ELR (cell line): ENCODE measurements around the gene SLC16A8.
A peak's percentile ranks its signal among the peaks of the same experiment; 100 is the strongest.
"Not testable (repeated sequence)": the region's sequence is repeated elsewhere in the genome, so short reads cannot be mapped to it uniquely, and the experiment has no call there.

Experiments used
- DNase-seq: peaks from one replicate; pipeline ENCODE4 v3.0.0-alpha.2; 2015; ENCODE audit warnings: low read depth

Gene SLC16A8

GRCh38 chr22:38083931-38084631, at the start of gene SLC16A8:
SLC16A8 (minus strand) TSS chr22:38084184; CDS start chr22:38082873, 1,311 bp downstream.
- DNase-seq: no peak

- DNase-seq: no peak
These were observed 49.3 kb upstream of the SLC16A8 start for GRCh38 chr22:38133331-38133730.

GRCh38 chr22:38132794-38133193, 48.8 kb upstream of the SLC16A8 start:
- no peak for DNase-seq

- DNase-seq: no peak
These were observed 48.2 kb upstream of the SLC16A8 start for GRCh38 chr22:38132136-38132535.

- DNase-seq: no peak
These were observed 47.4 kb upstream of the SLC16A8 start for GRCh38 chr22:38131399-38131798.

- no peak for DNase-seq
These were observed 45.9 kb upstream of the SLC16A8 start for GRCh38 chr22:38129856-38130255.

- DNase-seq: no peak
These were observed 45.0 kb upstream of the SLC16A8 start for GRCh38 chr22:38129021-38129420.

- DNase-seq: no peak
These were observed 43.9 kb upstream of the SLC16A8 start for GRCh38 chr22:38127869-38128268.

GRCh38 chr22:38126928-38127668, 43.1 kb upstream of the SLC16A8 start:
- DNase-seq: no peak

- no peak for DNase-seq
These were observed 41.8 kb upstream of the SLC16A8 start for GRCh38 chr22:38125751-38126201.

- no peak for DNase-seq
These were observed 41.1 kb upstream of the SLC16A8 start for GRCh38 chr22:38125038-38125610.

GRCh38 chr22:38124236-38124974, 40.4 kb upstream of the SLC16A8 start:
- peak; percentile 58 for DNase-seq

- no peak for DNase-seq
These were observed 38.6 kb upstream of the SLC16A8 start for GRCh38 chr22:38122616-38123015.

GRCh38 chr22:38120359-38121110, 36.6 kb upstream of the SLC16A8 start:
- no peak for DNase-seq

GRCh38 chr22:38118747-38119146, 34.8 kb upstream of the SLC16A8 start:
- not testable (repeated sequence) for DNase-seq

- DNase-seq: no peak
These were observed 34.2 kb upstream of the SLC16A8 start for GRCh38 chr22:38118182-38118581.

- DNase-seq: not testable (repeated sequence)
These were observed 33.6 kb upstream of the SLC16A8 start for GRCh38 chr22:38117556-38117955.

- DNase-seq: no peak
These were observed 31.6 kb upstream of the SLC16A8 start for GRCh38 chr22:38115423-38116205.

GRCh38 chr22:38114484-38115398, 30.8 kb upstream of the SLC16A8 start:
- DNase-seq: peak; percentile 85

- DNase-seq: no peak
These were observed 28.4 kb upstream of the SLC16A8 start for GRCh38 chr22:38112381-38112780.
